Small intestine (tissue), 7 donors: ENCODE data around the gene CMSS1. TPM values are rescaled to one million over a fixed set of nuclear protein-coding genes. Genes with fewer than 3 reads are reported as not detected.

Source experiments
- DNase-seq, 2 donors: peaks; one replicate each; pipeline versions ENCODE4 v3.0.0 to v3.0.0-alpha.2; 2013
- FAIRE-seq: peaks from 2 replicates; lab custom pipeline; 2012; peaks lifted over from hg19 to GRCh38; lab: Jason Lieb, UNC
- H3K27ac ChIP-seq, 3 donors: one replicate each; pipeline ENCODE4 v1.5.1; 2013; ENCODE audit warnings: low read length in 2 of 3, mild to moderate bottlenecking in 2 of 3, control low read depth in 1 of 3, inconsistent platforms in 1 of 3, low read depth in 1 of 3, moderate library complexity in 1 of 3
- H3K27me3 ChIP-seq, 3 donors: one replicate each; pipeline ENCODE4 v1.6.1; 2013; ENCODE audit warnings: low read length in 3 of 3, inconsistent platforms in 1 of 3; ENCODE audit not compliant: control insufficient read depth in 3 of 3, insufficient read depth in 3 of 3
- H3K36me3 ChIP-seq, 3 donors: one replicate each; pipeline ENCODE4 v1.6.1; 2013; ENCODE audit warnings: low read length in 3 of 3, inconsistent platforms in 1 of 3, low read depth in 1 of 3, mild to moderate bottlenecking in 1 of 3, moderate library complexity in 1 of 3; ENCODE audit not compliant: control insufficient read depth in 3 of 3, insufficient read depth in 2 of 3
- H3K4me1 ChIP-seq, 3 donors: one replicate each; pipeline ENCODE4 v1.6.1; 2013; ENCODE audit warnings: low read length in 2 of 3, inconsistent platforms in 1 of 3, low read depth in 1 of 3, mild to moderate bottlenecking in 1 of 3, moderate library complexity in 1 of 3; ENCODE audit not compliant: control insufficient read depth in 3 of 3, insufficient read depth in 2 of 3
- H3K4me3 ChIP-seq, 3 donors: one replicate each; pipeline ENCODE4 v1.5.1; 2013; ENCODE audit warnings: low read length in 3 of 3, control low read depth in 1 of 3, inconsistent platforms in 1 of 3, low read depth in 1 of 3, mild to moderate bottlenecking in 1 of 3, moderate library complexity in 1 of 3
- H3K9me3 ChIP-seq, 2 donors: one replicate each; pipeline ENCODE4 v1.6.1; 2013; ENCODE audit warnings: low read depth in 1 of 2, low read length in 1 of 2; ENCODE audit not compliant: control insufficient read depth in 2 of 2, insufficient read depth in 1 of 2
- WGBS, 3 donors: extraction: QIAGEN DNeasy Blood & Tissue Kit; methylation state at CpG; one replicate each; pipeline ENCODE4 v1.1.7; 2013; 5-methylcytosine and 5-hydroxymethylcytosine counted together
- polyA plus RNA-seq, 4 donors: library from polyadenylated mRNA; stranded (reverse) in 3 of 4; unstranded in 1 of 4; fragments of 200-250 nt in 3 of 4; fragments of 120-200 nt in 1 of 4; gene quantifications; one replicate each; pipeline versions ENCODE4 v1.2.1 to v1.2.3, GENCODE V29; 2013
- donor health status: healthy with polysubstance abuse.
- donor health status: control.
- donor health status: control.
- donor health status: Bipolar disorder and iron deficiency.
- donor health status: healthy.

Gene CMSS1
- polyA plus RNA-seq, 4 donors: 1.6 to 24.0 (median 10.4) TPM

GRCh38 chr3:100098784-100099070 is 281.1 kb downstream of the CMSS1 start:
- FAIRE-seq (no peak), DNase-seq (no peak)
- H3K4me1 ChIP-seq: peaks cover 0 to 29% (median 0%) of the 10 kb centered on the region in 3 donors
- H3K27me3 ChIP-seq: no peaks in the 10 kb centered on the region
- H3K36me3 ChIP-seq: no peaks in the 10 kb centered on the region
- H3K4me3 ChIP-seq: no peak overlapping the region
- H3K9me3 ChIP-seq: no peaks in the 10 kb centered on the region
- peak overlapping the region in 1 of 3 donors; percentile 61 for H3K27ac ChIP-seq

DNA sequence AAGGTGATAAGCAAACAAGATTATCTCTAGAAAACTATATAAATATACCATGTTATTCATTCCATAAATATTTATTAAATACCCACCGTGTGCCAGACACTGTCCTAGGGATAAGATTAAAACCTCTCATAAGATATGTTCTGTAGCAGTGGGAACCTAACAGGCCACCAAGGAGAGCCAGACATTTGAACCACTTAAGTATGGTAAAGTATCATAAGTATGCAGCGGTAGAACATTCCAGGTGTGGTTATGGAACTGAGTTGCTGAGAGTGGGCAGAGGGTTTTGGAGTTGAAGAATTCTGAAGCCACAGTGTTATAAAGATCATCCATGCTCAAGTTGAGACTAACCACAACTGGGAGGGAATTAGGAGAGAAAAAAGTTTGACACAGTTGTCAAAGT is 282.0 kb downstream of the CMSS1 start:
- FAIRE-seq (no peak), DNase-seq (no peak)
- Histone ChIP-seq H3K9me3 (no peaks in the 10 kb centered on the region), H3K27ac (no peak overlapping the region), H3K4me1 (peaks cover 0 to 35% (median 0%) of the 10 kb centered on the region in 3 donors), H3K27me3 (no peaks in the 10 kb centered on the region), H3K4me3 (no peak overlapping the region), H3K36me3 (no peaks in the 10 kb centered on the region)
- WGBS, 3 donors: 56 to 69% (median 62%) methylated on average over 2 of the region's 2 CpGs

DNA sequence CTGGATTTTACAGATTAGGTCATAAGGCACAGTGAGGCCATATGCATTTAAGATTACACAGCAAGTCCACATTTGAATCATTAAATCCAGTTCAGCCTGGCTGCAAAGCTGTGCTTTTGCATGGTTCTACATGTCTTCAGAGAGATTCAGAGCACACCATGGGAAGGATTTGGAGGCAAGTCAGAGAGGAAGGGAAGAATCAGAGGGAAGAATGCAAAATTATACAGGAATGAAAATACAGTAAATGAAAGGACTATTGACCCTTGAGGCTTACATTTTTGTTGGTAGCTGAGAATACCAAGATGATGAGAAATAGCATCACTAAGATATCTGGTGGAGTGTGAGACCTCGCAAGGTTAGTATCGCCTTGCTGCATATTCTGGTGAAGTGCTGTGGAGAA is 282.8 kb downstream of the CMSS1 start:
- Histone ChIP-seq H3K27ac (no peak overlapping the region), H3K9me3 (no peaks in the 10 kb centered on the region), H3K27me3 (no peaks in the 10 kb centered on the region), H3K4me3 (no peak overlapping the region), H3K4me1 (peaks cover 0 to 43% (median 0%) of the 10 kb centered on the region in 3 donors), H3K36me3 (no peaks in the 10 kb centered on the region)
- FAIRE-seq (no peak), DNase-seq (no peak)
- 97 to 99% (median 98%) methylated on average over 2 of the region's 2 CpGs for WGBS, 3 donors

- Histone ChIP-seq H3K9me3 (no peaks in the 10 kb centered on the region), H3K27me3 (no peaks in the 10 kb centered on the region), H3K4me1 (peaks cover 0 to 51% (median 3%) of the 10 kb centered on the region in 3 donors), H3K4me3 (no peak overlapping the region), H3K27ac (no peak overlapping the region), H3K36me3 (no peaks in the 10 kb centered on the region)
- DNase-seq (no peak), FAIRE-seq (no peak)
- WGBS, 3 donors: 95 to 100% (median 100%) methylated on average over 1 of the region's 1 CpG
Observed at GRCh38 chr3:100102757-100103156, 285.1 kb downstream of the CMSS1 start.

DNA sequence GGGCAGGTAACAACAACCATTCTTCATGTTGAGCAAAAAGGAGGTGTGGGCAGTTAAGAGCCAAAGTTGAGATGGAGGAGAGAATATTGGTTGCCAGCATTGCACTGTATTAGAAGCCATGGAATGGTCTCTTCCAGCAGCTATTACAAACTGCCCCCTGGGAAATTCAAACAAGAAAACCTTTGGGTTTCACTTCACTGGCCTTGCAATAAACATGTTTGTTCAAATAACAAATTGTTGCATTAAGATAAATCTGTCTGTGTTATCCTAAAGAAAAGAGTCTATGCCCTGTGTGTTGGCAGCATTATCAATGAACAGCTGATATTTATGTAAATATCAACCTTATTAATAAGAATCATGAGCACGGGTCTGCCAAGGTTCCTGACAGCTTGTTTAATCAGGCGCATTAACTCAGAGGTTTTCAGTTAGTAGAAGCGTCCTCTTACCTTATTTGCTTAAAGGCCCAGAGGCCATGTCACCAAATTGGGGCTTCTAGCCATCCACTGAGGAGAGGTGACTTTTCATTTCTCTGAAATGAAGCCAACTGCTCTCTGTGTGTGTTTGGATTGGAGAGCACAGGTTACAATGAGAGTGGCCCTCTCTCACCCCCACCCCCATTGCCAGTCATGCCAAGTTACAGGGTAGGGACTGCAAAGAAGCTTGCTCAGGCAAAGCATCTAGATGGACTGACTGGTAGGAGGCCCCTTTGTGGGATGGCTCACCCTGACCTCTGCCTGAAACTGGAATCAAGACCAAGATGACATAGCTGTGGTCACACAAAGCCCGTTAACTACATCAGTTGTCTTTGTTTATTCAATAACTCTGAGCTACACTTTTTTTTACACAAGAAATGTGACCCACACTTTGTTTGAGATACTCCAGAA is 286.1 kb downstream of the CMSS1 start:
- Histone ChIP-seq H3K36me3 (no peaks in the 10 kb centered on the region), H3K9me3 (no peaks in the 10 kb centered on the region), H3K27me3 (no peaks in the 10 kb centered on the region), H3K27ac (peak overlapping the region in 1 of 3 donors; percentile 28), H3K4me1 (peaks cover 0 to 52% (median 3%) of the 10 kb centered on the region in 3 donors), H3K4me3 (no peak overlapping the region)
- FAIRE-seq (no peak), DNase-seq (no peak)
- WGBS, 3 donors: 71 to 76% (median 75%) methylated on average over 4 of the region's 4 CpGs

DNA sequence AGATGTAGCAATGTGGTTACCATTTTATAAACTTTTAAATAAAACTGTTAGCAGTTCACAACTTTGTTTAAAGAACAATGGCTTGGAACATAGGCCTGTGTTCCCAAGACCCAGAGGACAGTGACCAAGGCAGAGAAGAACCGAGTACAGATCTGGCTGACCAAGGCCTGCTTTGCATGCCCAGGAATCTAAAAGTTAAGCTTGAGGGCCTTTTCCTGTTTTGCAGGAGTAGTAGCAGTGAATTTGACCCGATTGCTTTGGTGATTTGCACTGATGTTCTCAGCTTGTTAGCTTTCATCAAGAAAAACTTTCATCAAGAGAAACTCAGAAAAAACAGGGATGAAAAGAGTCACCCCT is 286.8 kb downstream of the CMSS1 start:
- 62 to 93% (median 85%) methylated on average over 2 of the region's 2 CpGs for WGBS, 3 donors
- peak overlapping the region in 2 of 3 donors; percentile 27 to 84 for H3K27ac ChIP-seq

GRCh38 chr3:100104817-100105413 is 287.3 kb downstream of the CMSS1 start:
- FAIRE-seq (no peak), DNase-seq (no peak)
- Histone ChIP-seq H3K4me1 (peaks cover 0 to 42% (median 3%) of the 10 kb centered on the region in 3 donors), H3K27me3 (no peaks in the 10 kb centered on the region), H3K9me3 (no peaks in the 10 kb centered on the region), H3K36me3 (no peaks in the 10 kb centered on the region), H3K4me3 (no peak overlapping the region), H3K27ac (peak overlapping the region in 1 of 3 donors; percentile 27)

More for the DNA sequence above, 286.8 kb downstream of the CMSS1 start:
- H3K9me3 ChIP-seq: no peaks in the 10 kb centered on the region
- no peak for FAIRE-seq
- H3K27me3 ChIP-seq: no peaks in the 10 kb centered on the region
- peaks cover 0 to 47% (median 3%) of the 10 kb centered on the region in 3 donors for H3K4me1 ChIP-seq
- H3K4me3 ChIP-seq: no peak overlapping the region
- DNase-seq: no peak
- H3K36me3 ChIP-seq: no peaks in the 10 kb centered on the region

DNA sequence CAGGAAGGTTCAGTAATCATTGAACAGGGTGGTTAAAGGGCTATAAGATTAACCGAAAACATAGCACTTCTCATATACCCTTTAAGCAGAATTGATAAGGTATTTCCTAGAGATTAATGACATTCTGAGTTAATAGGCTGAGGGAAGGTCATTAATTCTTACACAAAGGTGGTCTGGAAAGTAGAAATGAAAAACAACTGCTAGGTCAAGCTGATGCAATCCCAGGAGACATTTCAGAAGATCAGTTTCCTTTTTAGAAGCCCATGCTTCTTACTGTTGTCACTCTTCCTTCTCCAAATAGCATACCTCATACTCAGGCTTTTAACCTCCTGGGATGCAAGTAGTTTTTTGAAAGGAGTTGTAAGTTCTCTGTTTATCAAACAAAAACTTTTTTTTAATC is 287.8 kb downstream of the CMSS1 start:
- DNase-seq (no peak), FAIRE-seq (no peak)
- no peaks in the 10 kb centered on the region for H3K27me3 ChIP-seq
- H3K36me3 ChIP-seq: no peaks in the 10 kb centered on the region
- no peaks in the 10 kb centered on the region for H3K9me3 ChIP-seq
- H3K4me3 ChIP-seq: no peak overlapping the region
- peaks cover 0 to 42% (median 3%) of the 10 kb centered on the region in 3 donors for H3K4me1 ChIP-seq
- WGBS, 3 donors: 50 to 76% (median 74%) methylated on average over 1 of the region's 1 CpG
- H3K27ac ChIP-seq: peak overlapping the region in 1 of 3 donors; percentile 27
